GM12878 (cell line): ENCODE measurements around the gene AGTRAP. TPM values are rescaled to one million over a fixed set of nuclear protein-coding genes. Genes with fewer than 3 reads are reported as not detected.

ENCODE experiments used
- ATAC-seq: fragments of 200-7000 bp; cut with Tn5 transposase; 3 replicates; pipeline ENCODE4 v1.9.1; 2020; ENCODE audit warnings: mild to moderate bottlenecking, moderate library complexity
- BruUV-seq: library from RNA; stranded (reverse); fragments of 400-500 nt; replicated peaks from 2 replicates; lab custom pipeline; 2021; lab: Mats Ljungman, UMichigan
- CTCF ChIA-PET: fragments of 300-600 bp; sonication (Branson Sonifier 250); formaldehyde crosslinking; extraction: SDS; loops from one replicate; lab custom pipeline; 2021; ENCODE audit warnings: inconsistent platforms; lab: Yijun Ruan, JAX
- POLR2A ChIA-PET: fragments of 350-600 bp; formaldehyde crosslinking; extraction: SDS; loops from one replicate; lab custom pipeline; 2021; ENCODE audit warnings: inconsistent platforms; lab: Charles Lee
- RAD21 ChIA-PET: fragments of 300-600 bp; sonication (Branson Sonifier 250); formaldehyde crosslinking; loops from one replicate; lab custom pipeline; 2023; ENCODE audit warnings: antibody characterized with exemption; ENCODE audit not compliant: unreplicated experiment; lab: Charles Lee
- SMC1A ChIA-PET: fragments of 300-600 bp; sonication (Branson Sonifier 250); formaldehyde crosslinking; loops from one replicate; lab custom pipeline; 2023; ENCODE audit not compliant: unreplicated experiment, uncharacterized antibody; lab: Charles Lee
- DNase-seq: peaks from one replicate; pipeline ENCODE4 v3.0.0-alpha.2; 2011; ENCODE audit warnings: low read depth, low spot score
- FAIRE-seq: peaks from 3 replicates; lab custom pipeline; 2011; peaks lifted over from hg19 to GRCh38; lab: Jason Lieb, UNC
- H2AFZ ChIP-seq: 2 replicates; pipeline ENCODE4 v1.6.0; 2011; ENCODE audit warnings: low read depth, low read length, control low read depth; ENCODE audit not compliant: control insufficient read depth
- H3K27ac ChIP-seq: 2 replicates; pipeline ENCODE4 v1.5.1; 2011; ENCODE audit warnings: control low read depth; ENCODE audit not compliant: control insufficient read depth, insufficient read depth
- H3K27me3 ChIP-seq, 2 experiments: replicated peaks in 1 of 2; 2 replicates each; pipeline versions ENCODE4 v1.6.0 to v1.6.1; 2011; ENCODE audit warnings: low read length in 1 of 2; ENCODE audit not compliant: control insufficient read depth in 2 of 2, insufficient read depth in 2 of 2
- H3K36me3 ChIP-seq, 2 experiments: 2 replicates each; pipeline ENCODE4 v1.5.1; 2011; ENCODE audit warnings: low read length in 1 of 2; ENCODE audit not compliant: control insufficient read depth in 2 of 2, insufficient read depth in 2 of 2
- H3K4me1 ChIP-seq: 2 replicates; pipeline ENCODE4 v1.6.1; 2011; ENCODE audit warnings: mild to moderate bottlenecking, low read length, moderate library complexity, mixed read lengths; ENCODE audit not compliant: control insufficient read depth, insufficient read depth
- H3K4me2 ChIP-seq: 2 replicates; pipeline ENCODE4 v1.6.0; 2011; ENCODE audit warnings: control low read depth; ENCODE audit not compliant: control insufficient read depth, insufficient read depth
- H3K4me3 ChIP-seq: fragments of 200-600 bp; sonication (generic); 2 replicates; pipeline ENCODE4 v1.5.1; 2016
- H3K79me2 ChIP-seq: 2 replicates; pipeline ENCODE4 v1.6.0; 2011; ENCODE audit warnings: low read length; ENCODE audit not compliant: control insufficient read depth, insufficient read depth
- H3K9ac ChIP-seq: 2 replicates; pipeline ENCODE4 v1.8.0; 2011; ENCODE audit warnings: low read length, control low read depth, mixed read lengths; ENCODE audit not compliant: control insufficient read depth, insufficient read depth
- H3K9me3 ChIP-seq: replicated peaks from 3 replicates; pipeline ENCODE4 v1.5.1; 2011; ENCODE audit warnings: mild to moderate bottlenecking, low read length; ENCODE audit not compliant: control insufficient read depth, insufficient read depth
- H4K20me1 ChIP-seq: 2 replicates; pipeline ENCODE4 v1.6.0; 2011; ENCODE audit not compliant: control insufficient read depth, insufficient read depth
- CBFB ChIP-seq: IDR thresholded peaks from 2 replicates; pipeline ENCODE4 v1.6.1; 2016; ENCODE audit warnings: antibody characterized with exemption, low read depth
- CREB1 ChIP-seq: IDR thresholded peaks from 2 replicates; pipeline ENCODE4 v1.6.1; 2012; ENCODE audit warnings: low read depth, mild to moderate bottlenecking, inconsistent platforms
- GABPA ChIP-seq: IDR thresholded peaks from 2 replicates; pipeline ENCODE4 v1.6.1; 2014; ENCODE audit warnings: antibody characterized with exemption, low read depth, mild to moderate bottlenecking, inconsistent platforms
- IKZF2 ChIP-seq, 2 experiments: fragments of 450-650 bp; IDR thresholded peaks; 2 replicates each; pipeline ENCODE4 v1.6.1; 2017; ENCODE audit warnings: mild to moderate bottlenecking in 2 of 2, moderate library complexity in 2 of 2
- KAT2A ChIP-seq: conservative IDR thresholded peaks from 2 replicates; pipeline ENCODE4 v1.6.1; 2011; ENCODE audit warnings: low read depth, low read length; ENCODE audit not compliant: control insufficient read depth
- MAX ChIP-seq: IDR thresholded peaks from 2 replicates; pipeline ENCODE4 v1.6.1; 2012; ENCODE audit warnings: low read depth, low read length, improper control_type of control experiment
- MTA2 ChIP-seq: fragments of 450-650 bp; IDR thresholded peaks from 2 replicates; pipeline ENCODE4 v1.6.1; 2016; ENCODE audit warnings: low read depth, mild to moderate bottlenecking, moderate library complexity
- NKRF ChIP-seq: fragments of 450-650 bp; conservative IDR thresholded peaks from 2 replicates; pipeline ENCODE4 v1.6.1; 2017; ENCODE audit warnings: mild to moderate bottlenecking, moderate library complexity
- RAD51 ChIP-seq: fragments of 450-650 bp; IDR thresholded peaks from 2 replicates; pipeline ENCODE4 v1.6.1; 2016; ENCODE audit warnings: moderate library complexity, mild to moderate bottlenecking, inconsistent platforms
- RFX5 ChIP-seq: IDR thresholded peaks from 2 replicates; pipeline ENCODE4 v1.6.1; 2011; ENCODE audit warnings: low read depth, low read length, improper control_type of control experiment
- SIN3A ChIP-seq: IDR thresholded peaks from 2 replicates; pipeline ENCODE4 v1.6.1; 2012; ENCODE audit warnings: low read depth, low read length, improper control_type of control experiment
- SMARCA5 ChIP-seq: fragments of 450-650 bp; IDR thresholded peaks from 2 replicates; pipeline ENCODE4 v1.6.1; 2017; ENCODE audit warnings: mild to moderate bottlenecking
- YY1 ChIP-seq: IDR thresholded peaks from 2 replicates; pipeline ENCODE4 v1.6.1; 2011; ENCODE audit warnings: low read depth, mild to moderate bottlenecking, low read length
- ZNF274 ChIP-seq: IDR thresholded peaks from one replicate; pipeline ENCODE4 v1.8.0; 2011; ENCODE audit not compliant: insufficient read length, insufficient read depth
- WGBS: methylation state at CpG from one replicate; pipeline ENCODE4 v1.1.6; 2016; ENCODE audit warnings: low lambda C conversion rate; ENCODE audit not compliant: insufficient replicate concordance, insufficient coverage; ENCODE audit errors: missing lambda C conversion rate; 5-methylcytosine and 5-hydroxymethylcytosine counted together
- in situ Hi-C: fragments of 300-500 bp; cut with MboI; formaldehyde crosslinking; loops from 9 replicates; pipeline ENCODE4 v1.14.3; 2018; ENCODE audit warnings: mixed read lengths
- intact Hi-C: fragments of 100-400 bp; cut with micrococcal nuclease; formaldehyde crosslinking; loops from one replicate; pipeline ENCODE4 v1.14.2; 2022; ENCODE audit not compliant: unreplicated experiment
- polyA plus RNA-seq, 11 experiments: library from polyadenylated mRNA; depleted of rRNA in 4 of 11; unstranded in 6 of 11; stranded (reverse) in 5 of 11; fragments of >200 nt; fragmentation: Nextera tagmentation in 4 of 11; fragmentation: Illumina TruSeq in 1 of 11; extraction: Ambion mirVana in 4 of 11; extraction: Trizol in 1 of 11; gene quantifications; 1 replicate in 1 of 11; 2 replicates in 10 of 11; pipeline versions ENCODE4 v1.2.1 to v1.2.3, GENCODE V29; 2011 to 2016; ENCODE audit warnings: inconsistent platforms in 2 of 11, missing spikeins in 2 of 11, low read depth in 1 of 11
- total RNA-seq, 4 experiments: library from RNA; depleted of rRNA in 3 of 4; stranded (reverse); fragments of >200 nt in 3 of 4; fragmentation: Illumina TruSeq in 1 of 4; extraction: Trizol in 1 of 4; gene quantifications; 2 replicates each; pipeline versions ENCODE4 v1.2.1 to v1.2.3, GENCODE V29; 2013 to 2021
- TF ChIP-seq, protein P1 (sequence below): IDR thresholded peaks from 2 replicates; pipeline ENCODE4 v1.6.1; 2012; ENCODE audit warnings: low read length, inconsistent platforms

Gene AGTRAP
- total and polyA plus RNA-seq, 10 of the 15 experiments (the other 5 are each of a cell fraction or from before 2014, with no cell fraction given), result 3.0 to 17.4 (median 10.2) TPM

DNA sequence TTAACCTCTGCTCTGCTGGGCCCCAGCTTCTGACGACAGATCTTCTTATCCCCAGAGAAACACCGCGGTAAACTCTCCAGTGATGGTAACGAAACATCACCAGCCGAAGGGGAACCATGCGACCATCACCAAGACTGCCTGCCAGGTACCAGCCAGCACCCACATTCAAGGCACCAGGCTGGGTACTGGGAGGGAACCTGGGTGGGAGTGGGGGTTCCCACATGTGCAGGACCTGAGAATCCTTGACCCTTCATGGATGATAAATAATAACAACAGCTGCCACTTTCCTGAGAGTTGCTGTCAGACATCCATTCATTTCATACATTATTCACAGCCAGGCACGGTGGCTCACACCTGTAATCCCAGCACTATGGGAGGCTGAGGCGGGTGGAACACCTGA lies 23.7 kb upstream of the AGTRAP start:
- BruUV-seq, result no TSS peak
- Histone ChIP-seq H3K27ac (no peak overlapping the region), H3K9me3 (no peaks in the 10 kb centered on the region), H3K36me3 (no peaks in the 10 kb centered on the region), H3K4me3 (no peak overlapping the region), H3K79me2 (no peaks in the 10 kb centered on the region), H3K9ac (no peak overlapping the region), H4K20me1 (no peaks in the 10 kb centered on the region), H3K4me1 (no peaks in the 10 kb centered on the region; the same call in 1 of the 2 replicates), H3K4me2 (no peak overlapping the region), H2AFZ (no peak overlapping the region), H3K27me3 (no peaks in the 10 kb centered on the region)
- CTCF ChIA-PET, result interaction anchor here (1.1 kb wide), 1 partner anchor 68 kb away, joined by 6 read pairs; no protein-coding TSS in a partner anchor
- no peak for DNase-seq
- in situ Hi-C loops, result no loop called here
- ATAC-seq, result no peak
- 60% methylated on average over 8 of the region's 8 CpGs for WGBS
- SMC1A ChIA-PET, result no interaction called here
- TF ChIP-seq ZNF274 (no peak), YY1 (no peak), MAX (no peak), RFX5 (no peak), GABPA (no peak), NKRF (no peak), CBFB (no peak), SMARCA5 (no peak), SIN3A (no peak), CREB1 (no peak), KAT2A (no peak), MTA2 (no peak), IKZF2 (IDR thresholded peaks at IDR 0.05) (no peak), RAD51 (no peak)
- TF ChIP-seq, protein P1, sequence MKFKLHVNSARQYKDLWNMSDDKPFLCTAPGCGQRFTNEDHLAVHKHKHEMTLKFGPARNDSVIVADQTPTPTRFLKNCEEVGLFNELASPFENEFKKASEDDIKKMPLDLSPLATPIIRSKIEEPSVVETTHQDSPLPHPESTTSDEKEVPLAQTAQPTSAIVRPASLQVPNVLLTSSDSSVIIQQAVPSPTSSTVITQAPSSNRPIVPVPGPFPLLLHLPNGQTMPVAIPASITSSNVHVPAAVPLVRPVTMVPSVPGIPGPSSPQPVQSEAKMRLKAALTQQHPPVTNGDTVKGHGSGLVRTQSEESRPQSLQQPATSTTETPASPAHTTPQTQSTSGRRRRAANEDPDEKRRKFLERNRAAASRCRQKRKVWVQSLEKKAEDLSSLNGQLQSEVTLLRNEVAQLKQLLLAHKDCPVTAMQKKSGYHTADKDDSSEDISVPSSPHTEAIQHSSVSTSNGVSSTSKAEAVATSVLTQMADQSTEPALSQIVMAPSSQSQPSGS, result no peak
- RAD21 ChIA-PET, result interaction anchor here (0.7 kb wide), 1 partner anchor 62 kb away, joined by 3 read pairs; no protein-coding TSS in a partner anchor
- intact Hi-C loops, result no loop called here
- POLR2A ChIA-PET, result interaction anchor here (0.7 kb wide), 1 partner anchor 1608 kb away, joined by 3 read pairs; no protein-coding TSS in a partner anchor
- no peak for FAIRE-seq
